WTC11 (cell line): Measurements from ENCODE around the gene TAF3. TPM values are rescaled to one million over a fixed set of nuclear protein-coding genes. Genes with fewer than 3 reads are reported as not detected.

Experiments used
- ATAC-seq: fragments of 200-7000 bp; cut with Tn5 transposase; 2 replicates; pipeline ENCODE4 v1.10.0; 2021; ENCODE audit warnings: mild to moderate bottlenecking, moderate library complexity
- CTCF ChIA-PET: fragments of 300-600 bp; sonication (Branson Sonifier 250); formaldehyde crosslinking; loops from one replicate; lab custom pipeline; 2021; ENCODE audit warnings: antibody characterized with exemption; lab: Charles Lee
- POLR2A ChIA-PET: fragments of 350-600 bp; sonication (Branson Sonifier 250); formaldehyde crosslinking; loops from one replicate; lab custom pipeline; 2021; ENCODE audit warnings: antibody characterized with exemption; lab: Charles Lee
- DNase-seq: peaks from one replicate; pipeline ENCODE4 v3.0.0; 2021; ENCODE audit warnings: low spot score
- H3K27ac Mint-ChIP-seq: 2 replicates; pipeline ENCODE4 v1.8.0; 2021; ENCODE audit warnings: mixed read lengths
- H3K27me3 Mint-ChIP-seq: 2 replicates; pipeline ENCODE4 v1.8.0; 2021; ENCODE audit warnings: low read depth, mild to moderate bottlenecking, moderate library complexity, mixed read lengths
- H3K36me3 Mint-ChIP-seq: 2 replicates; pipeline ENCODE4 v1.8.0; 2021; ENCODE audit warnings: mixed read lengths
- H3K4me1 Mint-ChIP-seq: 2 replicates; pipeline ENCODE4 v1.8.0; 2022; ENCODE audit warnings: mixed read lengths
- H3K4me3 Mint-ChIP-seq: 2 replicates; pipeline ENCODE4 v1.8.0; 2021; ENCODE audit warnings: mild to moderate bottlenecking, moderate library complexity, mixed read lengths
- H3K9me3 Mint-ChIP-seq: 2 replicates; pipeline ENCODE4 v1.8.0; 2021; ENCODE audit warnings: mixed read lengths
- ATF2 ChIP-seq: sonication (generic); formaldehyde crosslinking; IDR thresholded peaks from 2 replicates; pipeline ENCODE4 v1.8.1; 2022; ENCODE audit warnings: low read depth, missing genetic modification reagents, borderline replicate concordance
- CDX4 ChIP-seq: fragments of 250-450 bp; sonication (Bioruptor Pico); IDR thresholded peaks from 2 replicates; pipeline ENCODE4 v1.9.0; 2021; ENCODE audit warnings: moderate library complexity, mild to moderate bottlenecking, inconsistent platforms, borderline replicate concordance
- EMX1 ChIP-seq: fragments of 250-450 bp; sonication (Bioruptor Pico); IDR thresholded peaks from 2 replicates; pipeline ENCODE4 v1.8.0; 2021; ENCODE audit warnings: mild to moderate bottlenecking
- GABPB1 ChIP-seq: sonication (generic); formaldehyde crosslinking; IDR thresholded peaks from 2 replicates; pipeline ENCODE4 v1.8.1; 2023; ENCODE audit warnings: mild to moderate bottlenecking, missing genetic modification reagents
- GRHL2 ChIP-seq: fragments of 250-450 bp; sonication (Bioruptor Pico); IDR thresholded peaks from 2 replicates; pipeline ENCODE4 v1.8.0; 2022; ENCODE audit warnings: mild to moderate bottlenecking, moderate library complexity; ENCODE audit not compliant: insufficient replicate concordance, severe bottlenecking
- GTF2I ChIP-seq: fragments of 250-450 bp; sonication (Bioruptor Pico); conservative IDR thresholded peaks from 2 replicates; pipeline ENCODE4 v1.4.0; 2021; ENCODE audit warnings: mild to moderate bottlenecking
- IRF2 ChIP-seq: sonication (generic); formaldehyde crosslinking; IDR thresholded peaks from 2 replicates; pipeline ENCODE4 v1.8.0; 2022; ENCODE audit warnings: low read depth, missing genetic modification reagents, borderline replicate concordance
- JAZF1 ChIP-seq: fragments of 250-450 bp; sonication (Bioruptor Pico); IDR thresholded peaks from 2 replicates; pipeline ENCODE4 v1.9.0; 2021; ENCODE audit warnings: moderate library complexity, mild to moderate bottlenecking, inconsistent platforms
- JUN ChIP-seq: sonication (generic); formaldehyde crosslinking; IDR thresholded peaks from 2 replicates; pipeline ENCODE4 v1.8.0; 2023; ENCODE audit warnings: mild to moderate bottlenecking, missing genetic modification reagents
- MAX ChIP-seq: sonication (generic); formaldehyde crosslinking; IDR thresholded peaks from 2 replicates; pipeline ENCODE4 v1.8.0; 2022; ENCODE audit warnings: mild to moderate bottlenecking, missing genetic modification reagents
- MYBL2 ChIP-seq: sonication (generic); formaldehyde crosslinking; IDR thresholded peaks from 2 replicates; pipeline ENCODE4 v1.8.1; 2023; ENCODE audit warnings: mild to moderate bottlenecking, moderate library complexity, missing genetic modification reagents
- NFATC4 ChIP-seq: fragments of 250-450 bp; sonication (Bioruptor Pico); IDR thresholded peaks from 2 replicates; pipeline ENCODE4 v1.9.0; 2021; ENCODE audit warnings: mild to moderate bottlenecking
- NFYB ChIP-seq: sonication (generic); formaldehyde crosslinking; conservative IDR thresholded peaks from 2 replicates; pipeline ENCODE4 v1.8.0; 2022; ENCODE audit warnings: low read depth, missing genetic modification reagents
- NR2C2 ChIP-seq: sonication (generic); formaldehyde crosslinking; IDR thresholded peaks from 2 replicates; pipeline ENCODE4 v1.8.0; 2022; ENCODE audit warnings: mild to moderate bottlenecking, missing genetic modification reagents
- NR3C1 ChIP-seq: sonication (generic); formaldehyde crosslinking; conservative IDR thresholded peaks from 2 replicates; pipeline ENCODE4 v1.8.1; 2023; ENCODE audit warnings: low read depth, mild to moderate bottlenecking, missing genetic modification reagents
- OVOL2 ChIP-seq: fragments of 250-450 bp; sonication (Bioruptor Pico); IDR thresholded peaks from 2 replicates; pipeline ENCODE4 v1.9.0; 2021; ENCODE audit warnings: mild to moderate bottlenecking, borderline replicate concordance
- PRRX2 ChIP-seq: fragments of 250-450 bp; sonication (Bioruptor Pico); IDR thresholded peaks from 2 replicates; pipeline ENCODE4 v1.8.0; 2021; ENCODE audit warnings: mild to moderate bottlenecking
- RORB ChIP-seq: fragments of 250-450 bp; sonication (Bioruptor Pico); IDR thresholded peaks from 2 replicates; pipeline ENCODE4 v1.9.0; 2021; ENCODE audit warnings: mild to moderate bottlenecking
- SMAD3 ChIP-seq: sonication (generic); formaldehyde crosslinking; IDR thresholded peaks from 2 replicates; pipeline ENCODE4 v1.8.0; 2022; ENCODE audit warnings: missing genetic modification reagents, mild to moderate bottlenecking, borderline replicate concordance
- SMAD4 ChIP-seq: sonication (generic); formaldehyde crosslinking; IDR thresholded peaks from 2 replicates; pipeline ENCODE4 v1.8.0; 2022; ENCODE audit warnings: mild to moderate bottlenecking, missing genetic modification reagents
- TCF7 ChIP-seq: sonication (generic); formaldehyde crosslinking; IDR thresholded peaks from 2 replicates; pipeline ENCODE4 v1.8.0; 2022; ENCODE audit warnings: mild to moderate bottlenecking, low read depth, missing genetic modification reagents, moderate library complexity
- TEAD4 ChIP-seq: sonication (generic); formaldehyde crosslinking; IDR thresholded peaks from 2 replicates; pipeline ENCODE4 v1.8.0; 2022; ENCODE audit warnings: mild to moderate bottlenecking, missing genetic modification reagents
- TP53 ChIP-seq: sonication (generic); formaldehyde crosslinking; IDR thresholded peaks from 2 replicates; pipeline ENCODE4 v1.8.1; 2023; ENCODE audit warnings: mild to moderate bottlenecking, missing genetic modification reagents
- USF1 ChIP-seq: sonication (generic); formaldehyde crosslinking; IDR thresholded peaks from 2 replicates; pipeline ENCODE4 v1.8.0; 2022; ENCODE audit warnings: mild to moderate bottlenecking, missing genetic modification reagents
- USF2 ChIP-seq: sonication (generic); formaldehyde crosslinking; IDR thresholded peaks from 2 replicates; pipeline ENCODE4 v1.8.1; 2023; ENCODE audit warnings: mild to moderate bottlenecking, missing genetic modification reagents, moderate library complexity
- ZNF121 ChIP-seq: sonication (generic); formaldehyde crosslinking; IDR thresholded peaks from 2 replicates; pipeline ENCODE4 v1.8.0; 2023; ENCODE audit warnings: missing genetic modification reagents
- ZNF138 ChIP-seq: sonication (generic); formaldehyde crosslinking; conservative IDR thresholded peaks from 2 replicates; pipeline ENCODE4 v1.8.1; 2022; ENCODE audit warnings: mild to moderate bottlenecking, moderate library complexity, missing genetic modification reagents
- ZNF425 ChIP-seq: fragments of 250-450 bp; sonication (Bioruptor Pico); conservative IDR thresholded peaks from 2 replicates; pipeline ENCODE4 v1.9.0; 2021; ENCODE audit warnings: mild to moderate bottlenecking
- ZNF671 ChIP-seq: fragments of 250-450 bp; sonication (Bioruptor Pico); IDR thresholded peaks from 2 replicates; pipeline ENCODE4 v1.8.0; 2021; ENCODE audit warnings: mild to moderate bottlenecking
- total RNA-seq: library from RNA; stranded (reverse); gene quantifications from 3 replicates; pipeline ENCODE4 v1.2.3, GENCODE V29; 2021

Gene TAF3
- total RNA-seq, 1 experiment from 2014 or later, result 8.9 TPM

GRCh38 chr10:7988989-7989388 lies 170.7 kb downstream of the TAF3 start:
- POLR2A ChIA-PET, result no interaction called here

GRCh38 chr10:7998831-7999230 lies 180.5 kb downstream of the TAF3 start:
- ChIA-PET POLR2A (no interaction called here), CTCF (no interaction called here)
- Mint-ChIP-seq H3K4me3 (no peak overlapping the region), H3K4me1 (no peaks in the 10 kb centered on the region), H3K27ac (no peak overlapping the region), H3K36me3 (no peaks in the 10 kb centered on the region), H3K9me3 (peaks cover 5% of the 10 kb centered on the region), H3K27me3 (no peaks in the 10 kb centered on the region)
- ATAC-seq (no peak), DNase-seq (no peak)
- no peak for TF ChIP-seq JUN (CRISPR knock-in tag)
- no peak for TF ChIP-seq PRRX2 (CRISPR knock-in tag)
- TF ChIP-seq NFATC4 (CRISPR knock-in tag), result no peak
- TF ChIP-seq NR3C1 (CRISPR knock-in tag), result no peak
- TF ChIP-seq RORB (CRISPR knock-in tag), result no peak
- TF ChIP-seq GRHL2 (CRISPR knock-in tag), result no peak
- no peak for TF ChIP-seq MYBL2
- TF ChIP-seq GABPB1 (CRISPR knock-in tag), result no peak
- TF ChIP-seq SMAD3 (CRISPR knock-in tag), result no peak
- TF ChIP-seq SMAD4, result no peak
- TF ChIP-seq NR2C2 (CRISPR knock-in tag), result no peak
- no peak for TF ChIP-seq EMX1 (CRISPR knock-in tag)
- no peak for TF ChIP-seq TP53 (CRISPR knock-in tag)

More at GRCh38 chr10:7988989-7989388, 170.7 kb downstream of the TAF3 start:
- CTCF ChIA-PET, result no interaction called here
- Mint-ChIP-seq H3K9me3 (peaks cover 3% of the 10 kb centered on the region; the same call in 1 of the 2 replicates), H3K36me3 (no peaks in the 10 kb centered on the region; the same call in 1 of the 2 replicates), H3K4me3 (no peak overlapping the region), H3K27ac (no peak overlapping the region), H3K4me1 (no peaks in the 10 kb centered on the region), H3K27me3 (no peaks in the 10 kb centered on the region)
- DNase-seq, result no peak
- ATAC-seq, result peak; percentile 83
- TF ChIP-seq ATF2 (CRISPR knock-in tag) (no peak), GTF2I (no peak), GRHL2 (CRISPR knock-in tag) (no peak), TEAD4 (CRISPR knock-in tag) (no peak), NFYB (CRISPR knock-in tag) (peak; percentile 59), ZNF425 (no peak), USF1 (CRISPR knock-in tag) (peak; percentile 69), OVOL2 (CRISPR knock-in tag) (no peak), ZNF138 (CRISPR knock-in tag) (no peak), IRF2 (no peak), CDX4 (CRISPR knock-in tag) (no peak), ZNF121 (CRISPR knock-in tag) (no peak), TCF7 (CRISPR knock-in tag) (no peak), MAX (CRISPR knock-in tag) (no peak), ZNF671 (no peak), JAZF1 (CRISPR knock-in tag) (no peak), USF2 (CRISPR knock-in tag) (peak; percentile 81)
